ENCODE data around the gene RAN. TPM values are rescaled to one million over a fixed set of nuclear protein-coding genes. Genes with fewer than 3 reads are reported as not detected.

The RAN gene
- total and polyA plus RNA-seq, 8 donors: 52.4 to 352 (median 198) TPM

DNA sequence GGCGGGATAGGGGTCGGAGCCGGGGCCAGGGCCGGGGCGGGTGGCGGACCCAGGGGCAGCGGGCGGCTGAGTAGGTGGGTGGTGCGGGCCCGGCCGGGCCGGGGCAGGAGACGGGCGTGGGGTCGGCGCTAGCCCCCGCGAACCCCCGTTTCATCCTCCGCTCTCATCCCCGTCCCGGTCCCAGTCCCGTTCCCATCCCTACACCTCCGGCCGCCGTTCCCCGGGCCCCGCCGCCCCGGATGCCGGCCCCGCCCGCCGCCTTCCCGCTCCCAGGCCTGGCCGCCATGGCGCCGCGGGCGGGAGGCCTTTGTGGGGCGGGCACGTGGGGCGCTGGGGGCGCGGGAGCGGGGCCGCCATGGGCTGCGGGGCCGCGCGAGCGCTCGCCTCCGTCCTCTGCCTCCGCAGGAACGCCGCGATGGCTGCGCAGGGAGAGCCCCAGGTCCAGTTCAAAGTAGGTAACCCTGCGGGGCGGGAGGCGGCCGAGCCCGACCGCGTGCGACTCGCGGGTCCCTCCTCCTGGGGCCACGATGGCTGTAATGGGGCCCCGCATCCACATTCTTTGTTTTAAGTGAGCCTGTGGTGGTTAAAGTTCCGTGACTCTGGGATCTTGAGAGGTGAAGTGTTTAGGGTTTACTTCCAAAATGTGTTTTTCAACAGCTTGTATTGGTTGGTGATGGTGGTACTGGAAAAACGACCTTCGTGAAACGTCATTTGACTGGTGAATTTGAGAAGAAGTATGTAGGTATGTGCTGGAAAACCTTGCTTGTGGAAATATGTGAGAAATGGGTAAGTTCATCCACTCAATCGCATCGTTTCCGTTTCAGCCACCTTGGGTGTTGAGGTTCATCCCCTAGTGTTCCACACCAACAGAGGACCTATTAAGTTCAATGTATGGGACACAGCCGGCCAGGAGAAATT, 572 bp downstream of the RAN start:
- no peaks in the 10 kb centered on the region for H3K9me3 ChIP-seq
- intact Hi-C loops (cut with DNase I; ENCODE audit: low total_unique reads): no loop called here
- peaks cover 15 to 39% (median 27%) of the 10 kb centered on the region in 4 donors for H3K4me1 ChIP-seq
- DNase-seq: peak; percentile 38 to 78
- peak overlapping the region; percentile 87 to 96 (median 94) for H3K4me3 ChIP-seq
- WGBS, 5 donors: 1 to 4% (median 2%) methylated on average over 20 to 79 of the region's 79 CpGs
- peak overlapping the region; percentile 82 to 98 (median 96) for H3K27ac ChIP-seq
- H3K27me3 ChIP-seq: no peaks in the 10 kb centered on the region
- no peak for TF ChIP-seq EP300 (IDR thresholded peaks at IDR 0.05)
- TF ChIP-seq, protein P1, sequence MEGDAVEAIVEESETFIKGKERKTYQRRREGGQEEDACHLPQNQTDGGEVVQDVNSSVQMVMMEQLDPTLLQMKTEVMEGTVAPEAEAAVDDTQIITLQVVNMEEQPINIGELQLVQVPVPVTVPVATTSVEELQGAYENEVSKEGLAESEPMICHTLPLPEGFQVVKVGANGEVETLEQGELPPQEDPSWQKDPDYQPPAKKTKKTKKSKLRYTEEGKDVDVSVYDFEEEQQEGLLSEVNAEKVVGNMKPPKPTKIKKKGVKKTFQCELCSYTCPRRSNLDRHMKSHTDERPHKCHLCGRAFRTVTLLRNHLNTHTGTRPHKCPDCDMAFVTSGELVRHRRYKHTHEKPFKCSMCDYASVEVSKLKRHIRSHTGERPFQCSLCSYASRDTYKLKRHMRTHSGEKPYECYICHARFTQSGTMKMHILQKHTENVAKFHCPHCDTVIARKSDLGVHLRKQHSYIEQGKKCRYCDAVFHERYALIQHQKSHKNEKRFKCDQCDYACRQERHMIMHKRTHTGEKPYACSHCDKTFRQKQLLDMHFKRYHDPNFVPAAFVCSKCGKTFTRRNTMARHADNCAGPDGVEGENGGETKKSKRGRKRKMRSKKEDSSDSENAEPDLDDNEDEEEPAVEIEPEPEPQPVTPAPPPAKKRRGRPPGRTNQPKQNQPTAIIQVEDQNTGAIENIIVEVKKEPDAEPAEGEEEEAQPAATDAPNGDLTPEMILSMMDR (IDR thresholded peaks at IDR 0.05): no peak
- TF ChIP-seq POLR2A (IDR thresholded peaks at IDR 0.05): no peak
- no peak for TF ChIP-seq POLR2AphosphoS5 (IDR thresholded peaks at IDR 0.05)
- peaks cover 25 to 46% (median 42%) of the 10 kb centered on the region in 4 donors for H3K36me3 ChIP-seq

DNA sequence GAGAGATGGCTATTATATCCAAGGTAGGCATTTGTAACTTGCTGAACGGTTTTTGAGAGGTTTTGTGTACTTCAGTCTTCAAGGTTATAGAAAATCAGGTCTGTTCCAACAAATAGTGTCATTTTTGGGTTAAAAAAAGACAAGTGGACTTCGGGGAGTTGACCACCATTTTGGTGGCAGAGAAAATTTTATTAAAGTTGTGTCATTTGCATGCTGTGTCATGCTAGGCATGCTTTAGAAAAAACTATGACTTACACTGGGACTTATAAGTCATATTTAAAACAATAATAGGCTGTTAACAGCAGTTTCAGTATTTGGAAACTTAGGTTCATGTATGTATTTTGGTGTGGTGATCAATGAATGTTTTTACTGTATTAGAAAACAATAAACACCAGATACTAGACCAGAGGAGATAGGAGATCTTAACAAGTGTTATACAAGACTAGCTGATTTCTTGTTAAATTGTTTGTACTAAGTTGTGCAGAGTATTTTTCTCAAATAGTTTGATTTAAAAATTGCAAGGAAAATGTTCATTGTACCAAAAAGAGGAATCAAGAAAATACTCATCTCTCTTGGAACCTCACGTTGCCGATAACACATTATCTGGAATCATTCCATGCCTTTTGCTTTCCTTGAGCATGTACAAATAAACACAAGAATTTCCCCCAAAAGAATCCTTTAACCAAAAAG, 1.4 kb downstream of the RAN start:
- Histone ChIP-seq H3K4me1 (peaks cover 15 to 45% (median 27%) of the 10 kb centered on the region in 4 donors), H3K27me3 (no peaks in the 10 kb centered on the region), H3K4me3 (peak overlapping the region; percentile 87 to 96 (median 94)), H3K36me3 (peaks cover 25 to 50% (median 45%) of the 10 kb centered on the region in 4 donors), H3K9me3 (no peaks in the 10 kb centered on the region), H3K27ac (peak overlapping the region in 3 of 5 donors; percentile 90 to 98 (median 97))
- intact Hi-C loops (cut with DNase I; ENCODE audit: low total_unique reads): no loop called here
- no peak for DNase-seq
- WGBS, 5 donors: 35 to 42% (median 37%) methylated on average over 4 of the region's 4 CpGs
- no peak for TF ChIP-seq POLR2A (IDR thresholded peaks at IDR 0.05)
- TF ChIP-seq, protein P1 (IDR thresholded peaks at IDR 0.05): no peak

DNA sequence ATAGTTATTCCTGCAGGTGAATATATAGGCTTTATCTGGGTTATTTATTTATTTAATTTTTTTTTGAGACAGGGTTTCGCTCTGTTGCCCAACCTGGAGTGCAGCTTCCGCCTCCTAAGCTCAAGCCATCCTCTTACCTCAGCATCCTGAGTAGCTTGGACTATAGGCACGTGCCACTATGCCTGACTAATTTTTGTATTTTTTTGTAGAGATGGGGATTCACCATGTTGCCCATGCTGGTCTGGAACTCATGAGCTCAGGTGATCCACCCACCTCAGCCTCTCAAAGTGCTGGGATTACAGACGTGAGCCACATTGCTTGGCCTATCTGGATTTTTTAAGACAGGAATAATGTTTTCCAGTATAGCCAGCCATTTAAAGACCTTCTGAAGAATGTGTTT, 2.0 kb downstream of the RAN start:
- TF ChIP-seq POLR2AphosphoS5 (IDR thresholded peaks at IDR 0.05) (no peak), EP300 (IDR thresholded peaks at IDR 0.05) (no peak), POLR2A (IDR thresholded peaks at IDR 0.05) (no peak)
- TF ChIP-seq, protein P1 (IDR thresholded peaks at IDR 0.05): no peak
- peaks cover 15 to 45% (median 29%) of the 10 kb centered on the region in 4 donors for H3K4me1 ChIP-seq
- no peaks in the 10 kb centered on the region for H3K9me3 ChIP-seq
- intact Hi-C loops (cut with DNase I; ENCODE audit: low total_unique reads): no loop called here
- DNase-seq: no peak
- H3K36me3 ChIP-seq: peaks cover 25 to 50% (median 45%) of the 10 kb centered on the region in 4 donors
- 84 to 88% (median 85%) methylated on average over 4 of the region's 4 CpGs for WGBS, 5 donors
- peak overlapping the region in 2 of 4 donors; percentile 87 to 95 for H3K4me3 ChIP-seq
- H3K27me3 ChIP-seq: no peaks in the 10 kb centered on the region
- no peak overlapping the region for H3K27ac ChIP-seq

DNA sequence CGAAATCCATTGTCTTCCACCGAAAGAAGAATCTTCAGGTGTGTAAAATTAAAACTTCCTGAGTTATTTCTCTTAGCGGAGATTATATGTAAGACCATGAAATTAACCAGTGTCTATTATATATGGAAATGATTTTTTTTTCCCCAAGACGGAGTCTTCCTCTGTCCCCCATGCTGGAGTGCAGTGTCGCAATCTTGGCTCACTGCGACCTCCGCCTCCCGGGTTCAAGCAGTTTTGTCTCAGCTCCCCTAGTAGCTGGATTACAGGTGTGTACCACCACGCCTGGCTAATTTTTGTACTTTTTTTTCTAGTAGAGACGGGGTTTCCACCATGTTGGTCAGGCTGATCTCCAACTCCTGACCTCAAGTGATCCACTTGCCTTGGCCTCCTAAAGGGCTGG, 2.8 kb downstream of the RAN start:
- 89 to 96% (median 93%) methylated on average over 10 of the region's 10 CpGs for WGBS, 5 donors
- intact Hi-C loops (cut with DNase I; ENCODE audit: low total_unique reads): no loop called here
- Histone ChIP-seq H3K4me3 (no peak overlapping the region), H3K36me3 (peaks cover 25 to 50% (median 45%) of the 10 kb centered on the region in 4 donors), H3K9me3 (no peaks in the 10 kb centered on the region), H3K27ac (no peak overlapping the region), H3K27me3 (no peaks in the 10 kb centered on the region), H3K4me1 (peaks cover 15 to 45% (median 29%) of the 10 kb centered on the region in 4 donors)
- TF ChIP-seq POLR2AphosphoS5 (IDR thresholded peaks at IDR 0.05): no peak
- no peak for TF ChIP-seq EP300 (IDR thresholded peaks at IDR 0.05)
- no peak for TF ChIP-seq POLR2A (IDR thresholded peaks at IDR 0.05)
- TF ChIP-seq, protein P1 (IDR thresholded peaks at IDR 0.05): no peak
- DNase-seq: no peak

Measured in stomach (tissue), 9 donors.